ENCODE data around the gene GRB2.
"Not testable (repeated sequence)": the region's sequence is repeated elsewhere in the genome, so short reads cannot be mapped to it uniquely, and the experiment has no call there.

The GRB2 gene

DNA sequence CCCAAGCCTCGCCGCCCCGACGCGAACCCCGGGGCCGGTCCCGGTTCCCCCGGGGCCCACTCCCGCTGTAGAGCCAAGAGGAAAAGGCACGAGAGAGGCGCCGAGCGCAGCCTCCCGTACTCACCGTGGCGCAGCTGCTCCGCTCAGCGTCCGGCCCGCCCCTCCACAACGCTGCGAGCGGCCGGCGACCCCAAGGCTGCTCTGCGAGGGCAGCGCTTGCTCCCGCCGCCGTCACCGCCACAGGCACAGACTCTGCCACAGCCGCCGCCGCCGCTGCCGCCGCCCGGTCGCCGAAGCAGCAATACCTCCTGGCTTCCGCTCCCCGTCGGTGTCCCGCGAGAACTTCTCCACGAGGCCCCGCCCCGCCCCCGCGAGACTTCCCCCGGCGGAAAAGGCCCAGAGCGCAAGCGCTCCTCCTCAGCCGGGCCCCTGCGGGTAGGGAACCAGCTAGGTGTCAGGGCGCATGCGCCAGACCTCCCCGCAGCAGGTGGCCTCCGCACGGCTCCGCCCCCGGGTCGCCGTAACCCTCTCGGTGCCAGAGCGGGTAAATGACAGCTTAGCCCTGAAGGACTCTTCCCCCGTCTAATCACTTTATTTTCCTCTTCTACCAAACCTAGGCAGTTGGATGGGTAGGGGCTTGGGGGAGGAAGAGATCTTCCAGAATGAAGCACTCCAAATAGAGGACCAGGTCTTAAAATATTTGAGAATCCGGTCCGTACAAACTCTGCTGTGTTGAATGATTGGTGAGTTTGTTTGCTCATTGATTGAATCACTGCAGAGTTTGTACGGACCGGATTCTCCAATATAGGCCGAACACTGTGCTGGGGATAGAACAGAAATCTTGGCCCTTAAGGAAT, at the start of gene GRB2:
Gene GRB2 (minus strand): TSS at position 314 of the 857 bp plus-strand sequence. CDS start 12,050 bp downstream, outside the sequence.
- DNase-seq (ENCODE audit: low read depth), result peak; percentile 78
- peak within 1 kb of the TSS; percentile 99 for H3K4me3 ChIP-seq (ENCODE audit: low read depth, low read length)
- in situ Hi-C loops (cut with HindIII; ENCODE audit: low sequenced_read_pairs), result no loop called here
- TF ChIP-seq, protein P1, sequence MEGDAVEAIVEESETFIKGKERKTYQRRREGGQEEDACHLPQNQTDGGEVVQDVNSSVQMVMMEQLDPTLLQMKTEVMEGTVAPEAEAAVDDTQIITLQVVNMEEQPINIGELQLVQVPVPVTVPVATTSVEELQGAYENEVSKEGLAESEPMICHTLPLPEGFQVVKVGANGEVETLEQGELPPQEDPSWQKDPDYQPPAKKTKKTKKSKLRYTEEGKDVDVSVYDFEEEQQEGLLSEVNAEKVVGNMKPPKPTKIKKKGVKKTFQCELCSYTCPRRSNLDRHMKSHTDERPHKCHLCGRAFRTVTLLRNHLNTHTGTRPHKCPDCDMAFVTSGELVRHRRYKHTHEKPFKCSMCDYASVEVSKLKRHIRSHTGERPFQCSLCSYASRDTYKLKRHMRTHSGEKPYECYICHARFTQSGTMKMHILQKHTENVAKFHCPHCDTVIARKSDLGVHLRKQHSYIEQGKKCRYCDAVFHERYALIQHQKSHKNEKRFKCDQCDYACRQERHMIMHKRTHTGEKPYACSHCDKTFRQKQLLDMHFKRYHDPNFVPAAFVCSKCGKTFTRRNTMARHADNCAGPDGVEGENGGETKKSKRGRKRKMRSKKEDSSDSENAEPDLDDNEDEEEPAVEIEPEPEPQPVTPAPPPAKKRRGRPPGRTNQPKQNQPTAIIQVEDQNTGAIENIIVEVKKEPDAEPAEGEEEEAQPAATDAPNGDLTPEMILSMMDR (IDR thresholded peaks at IDR 0.05; ENCODE audit: low read depth, low read length, missing control alignments), result no peak

DNA sequence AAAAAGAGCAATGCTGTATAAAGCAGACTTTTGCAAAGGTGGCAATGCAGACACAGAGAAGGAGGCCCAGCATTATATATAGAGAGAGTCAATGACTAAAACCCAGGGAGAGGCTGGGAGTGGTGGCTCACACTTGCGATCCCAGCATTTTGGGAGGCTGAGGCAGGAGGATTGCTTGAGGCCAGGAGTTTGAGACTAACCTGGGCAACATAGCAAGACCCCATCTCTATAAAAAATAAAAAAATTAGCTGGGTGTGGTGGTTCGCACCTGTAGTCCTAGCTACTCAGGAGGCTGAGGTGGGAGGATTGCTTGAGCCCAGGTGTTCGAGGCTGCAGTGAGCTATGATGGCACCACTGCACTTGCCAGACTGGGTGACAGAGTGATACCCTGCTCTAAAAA, 49.2 kb upstream of the GRB2 start:
- H3K4me3 ChIP-seq (ENCODE audit: low read depth, low read length); in situ Hi-C loops (cut with HindIII; ENCODE audit: low sequenced_read_pairs); DNase-seq (ENCODE audit: low read depth): not testable (repeated sequence)

DNA sequence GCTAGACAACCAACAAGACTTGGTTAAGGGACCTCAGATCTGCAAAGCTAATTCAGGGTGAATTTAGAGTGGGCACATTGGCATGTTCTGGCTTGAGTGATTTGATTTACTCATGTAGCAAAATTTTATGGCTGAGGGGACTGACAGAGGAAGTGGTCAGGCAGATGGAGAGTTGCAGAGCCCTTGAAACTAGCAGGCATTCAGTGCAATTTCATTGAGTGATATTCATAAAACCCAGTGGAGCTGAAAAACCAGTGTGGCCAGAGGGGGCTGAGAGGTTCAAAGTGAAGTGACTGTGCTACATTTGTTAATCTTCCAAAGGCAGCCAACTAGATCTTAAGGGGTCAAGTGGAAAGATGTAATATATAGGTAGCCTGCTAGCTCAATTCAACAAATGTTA, 48.7 kb upstream of the GRB2 start:
- no peak for DNase-seq (ENCODE audit: low read depth)
- TF ChIP-seq, protein P1 (IDR thresholded peaks at IDR 0.05; ENCODE audit: low read depth, low read length, missing control alignments), result no peak
- in situ Hi-C loops (cut with HindIII; ENCODE audit: low sequenced_read_pairs), result no loop called here
- H3K4me3 ChIP-seq (ENCODE audit: low read depth, low read length), result no peak overlapping the region

DNA sequence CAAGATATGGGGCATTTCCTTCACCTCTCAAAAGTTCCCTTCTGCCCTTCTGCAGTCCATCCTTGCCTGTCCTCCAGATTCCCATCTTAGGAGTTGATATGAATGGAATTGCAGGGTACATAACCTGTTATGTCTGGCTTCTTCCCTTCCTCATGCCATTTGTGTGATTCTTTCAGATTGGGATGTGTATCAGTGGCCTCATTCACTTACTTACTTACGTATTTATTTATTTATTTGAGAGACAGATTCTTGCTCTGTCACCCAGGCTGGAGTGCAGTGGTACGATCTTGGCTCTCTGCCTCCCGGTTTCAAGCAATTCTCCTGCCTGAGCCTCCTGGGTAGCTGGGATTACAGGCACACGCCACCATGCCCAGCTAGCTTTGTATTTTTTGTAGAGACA, 44.8 kb upstream of the GRB2 start:
- no peak for DNase-seq (ENCODE audit: low read depth)
- in situ Hi-C loops (cut with HindIII; ENCODE audit: low sequenced_read_pairs), result no loop called here
- H3K4me3 ChIP-seq (ENCODE audit: low read depth, low read length), result no peak overlapping the region
- TF ChIP-seq, protein P1 (IDR thresholded peaks at IDR 0.05; ENCODE audit: low read depth, low read length, missing control alignments), result no peak

DNA sequence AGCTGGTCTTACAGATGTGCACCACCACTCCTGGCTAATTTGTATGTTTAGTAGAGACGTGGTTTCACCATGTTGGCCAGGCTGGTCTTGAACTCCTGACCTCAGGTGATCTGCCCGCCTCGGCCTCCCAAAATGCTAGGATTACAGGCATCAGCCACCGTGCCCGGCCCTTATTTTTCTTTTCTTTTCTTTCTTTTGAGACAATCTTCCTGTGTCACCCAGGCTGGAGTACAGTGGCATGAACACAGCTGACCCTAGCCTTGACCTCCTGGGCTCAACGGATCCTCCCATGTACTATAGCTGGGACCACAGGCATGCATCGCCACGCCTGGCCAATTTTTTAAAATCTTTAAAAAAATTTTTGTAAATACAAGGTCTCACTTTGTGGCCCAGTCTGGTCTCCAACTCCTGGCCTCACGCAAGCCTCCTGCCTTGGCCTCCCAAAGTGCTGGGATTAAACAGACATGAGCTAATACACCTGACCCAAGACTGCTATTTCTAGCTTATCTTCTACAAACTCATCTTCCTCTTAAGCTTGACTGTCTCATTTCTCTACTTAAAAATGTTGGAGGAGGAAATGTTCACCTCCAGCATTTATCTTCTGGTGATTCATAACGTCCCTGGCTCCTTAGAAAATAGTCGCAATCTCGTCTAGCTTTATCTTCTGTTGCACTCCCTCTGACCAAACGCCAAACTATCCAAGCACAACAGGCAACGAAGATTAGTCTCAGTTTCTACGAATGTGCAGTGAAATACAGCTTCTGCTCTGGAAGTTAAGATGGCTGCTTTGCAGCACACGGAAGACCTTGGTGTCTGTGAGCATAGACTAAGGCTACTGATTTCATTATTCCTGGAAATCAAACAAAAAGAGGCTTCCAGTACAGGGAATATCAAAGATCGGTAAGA, 42.7 kb upstream of the GRB2 start:
- no peak for DNase-seq (ENCODE audit: low read depth)
- TF ChIP-seq, protein P1 (IDR thresholded peaks at IDR 0.05; ENCODE audit: low read depth, low read length, missing control alignments), result no peak
- in situ Hi-C loops (cut with HindIII; ENCODE audit: low sequenced_read_pairs), result no loop called here
- no peak overlapping the region for H3K4me3 ChIP-seq (ENCODE audit: low read depth, low read length)

DNA sequence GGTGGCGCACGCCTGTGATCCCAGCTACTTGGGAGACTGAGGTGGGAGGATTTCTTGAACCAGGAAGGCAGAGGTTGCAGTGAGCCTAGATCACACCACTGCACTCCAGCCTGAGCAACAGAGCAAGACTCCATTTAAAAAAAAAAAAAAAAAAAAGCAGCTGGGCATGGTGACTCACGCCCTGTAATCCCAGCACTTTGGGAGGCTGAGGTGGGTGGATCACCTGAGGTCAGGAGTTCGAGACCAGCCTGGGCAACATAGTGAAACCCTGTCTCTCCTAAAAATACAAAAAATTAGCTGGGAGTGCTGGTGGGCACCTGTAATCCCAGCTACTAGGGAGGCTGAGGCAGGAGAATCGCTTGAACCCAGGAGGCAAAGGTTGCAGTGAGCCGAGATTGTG, 40.4 kb upstream of the GRB2 start:
- in situ Hi-C loops (cut with HindIII; ENCODE audit: low sequenced_read_pairs); H3K4me3 ChIP-seq (ENCODE audit: low read depth, low read length); DNase-seq (ENCODE audit: low read depth): not testable (repeated sequence)

DNA sequence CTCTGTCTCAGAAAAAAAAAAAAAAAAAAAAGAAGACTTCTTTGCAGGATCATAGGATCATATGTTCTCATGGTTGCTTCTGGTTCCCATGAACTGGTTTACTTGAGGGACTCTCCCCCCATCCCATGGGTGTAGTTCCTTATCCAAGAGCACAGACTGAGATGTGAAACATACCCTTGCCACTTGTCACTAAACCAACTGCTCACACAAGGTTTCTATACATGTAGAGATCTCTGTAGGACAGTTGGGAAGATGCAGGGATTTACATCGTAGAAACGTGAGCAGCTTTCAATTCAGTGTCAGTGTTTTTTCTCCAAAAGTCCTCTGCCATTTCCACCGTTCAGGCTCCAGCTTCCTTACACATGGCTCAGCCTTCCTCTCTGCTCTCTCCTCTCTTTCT, 39.8 kb upstream of the GRB2 start:
- TF ChIP-seq, protein P1 (IDR thresholded peaks at IDR 0.05; ENCODE audit: low read depth, low read length, missing control alignments), result no peak

More for the DNA sequence above, 39.8 kb upstream of the GRB2 start:
- DNase-seq (ENCODE audit: low read depth), result no peak
- in situ Hi-C loops (cut with HindIII; ENCODE audit: low sequenced_read_pairs), result no loop called here
- no peak overlapping the region for H3K4me3 ChIP-seq (ENCODE audit: low read depth, low read length)
